Measurements from ENCODE around the gene PSMD1.

Gene PSMD1

DNA sequence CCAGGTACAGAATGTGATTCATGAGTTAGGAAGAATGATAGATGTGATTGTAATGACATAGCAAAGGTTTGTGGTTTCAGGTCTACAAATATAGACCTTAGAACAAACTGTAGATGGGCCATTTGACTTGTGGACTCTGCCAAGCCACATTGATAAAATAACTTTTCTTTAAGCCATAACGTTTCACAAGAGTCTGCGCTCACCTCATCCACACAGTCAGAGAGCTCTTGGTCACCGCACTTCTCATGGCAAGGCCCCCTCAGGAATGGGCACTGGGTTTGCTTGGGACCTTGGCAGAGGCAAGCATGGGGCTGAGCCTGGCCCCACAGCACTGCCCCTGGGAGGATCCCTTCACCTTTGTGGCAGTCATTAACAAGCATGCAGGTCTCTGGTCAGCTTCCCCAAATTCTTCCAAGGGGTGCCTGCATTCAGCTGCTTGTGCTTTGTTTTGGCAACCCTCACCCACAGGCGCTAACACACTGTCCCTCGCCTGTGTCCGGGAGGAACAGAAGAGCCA, 155.7 kb downstream of the PSMD1 start:
- no peak for DNase-seq

DNA sequence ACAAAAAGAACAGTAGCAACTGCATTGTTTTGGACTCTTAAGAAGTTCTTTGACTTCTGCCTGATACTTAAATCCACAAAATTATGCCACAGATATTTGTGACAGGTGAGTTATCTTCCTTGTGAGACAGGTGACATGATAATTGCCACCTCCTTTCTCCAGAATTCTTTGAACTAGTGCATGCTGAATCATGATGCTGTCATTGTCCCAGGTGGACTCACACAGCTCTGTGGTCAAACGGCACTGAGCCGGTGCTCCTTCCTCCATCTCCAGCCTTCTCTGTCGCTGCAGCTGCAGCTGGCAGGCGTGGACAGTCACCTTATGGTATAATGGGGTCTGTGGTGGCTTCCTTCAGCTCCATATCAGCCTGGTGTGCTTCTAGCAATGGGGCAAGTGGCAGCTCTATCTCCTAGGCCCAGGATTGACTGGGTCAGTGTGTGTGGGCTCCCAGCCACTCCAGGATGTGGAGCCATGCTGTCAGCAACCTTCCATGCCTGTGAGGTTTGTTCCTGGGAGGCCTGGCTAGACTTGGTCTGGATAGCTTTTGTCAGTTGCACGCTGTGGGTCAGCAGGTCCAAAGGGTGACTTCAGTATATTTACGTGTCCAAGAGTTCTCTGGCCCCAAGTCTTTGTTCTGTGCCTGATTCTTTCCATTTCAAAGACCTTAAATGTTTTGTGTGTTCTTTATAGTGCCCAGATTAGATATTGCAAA, 157.4 kb downstream of the PSMD1 start:
- DNase-seq = no peak

DNA sequence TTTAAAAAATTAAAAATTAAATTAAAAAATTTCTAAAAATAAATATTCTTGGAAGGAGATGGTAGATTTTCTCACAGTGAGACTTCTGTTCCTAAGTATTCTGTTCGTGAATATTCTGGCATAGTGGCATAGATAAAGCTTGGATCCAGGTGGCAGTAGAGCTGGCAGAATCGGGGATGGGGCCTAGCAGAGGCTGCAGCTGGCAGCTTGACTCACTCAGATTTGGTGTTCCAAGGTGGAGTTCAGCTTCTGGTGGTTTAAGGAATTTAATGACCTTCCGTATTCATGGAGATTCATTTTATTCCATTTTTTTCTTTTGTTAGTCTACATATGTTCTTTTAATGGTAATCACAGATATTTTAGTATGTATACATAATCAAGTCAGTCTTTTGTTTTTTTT, 161.7 kb downstream of the PSMD1 start:
- no peak for DNase-seq

DNA sequence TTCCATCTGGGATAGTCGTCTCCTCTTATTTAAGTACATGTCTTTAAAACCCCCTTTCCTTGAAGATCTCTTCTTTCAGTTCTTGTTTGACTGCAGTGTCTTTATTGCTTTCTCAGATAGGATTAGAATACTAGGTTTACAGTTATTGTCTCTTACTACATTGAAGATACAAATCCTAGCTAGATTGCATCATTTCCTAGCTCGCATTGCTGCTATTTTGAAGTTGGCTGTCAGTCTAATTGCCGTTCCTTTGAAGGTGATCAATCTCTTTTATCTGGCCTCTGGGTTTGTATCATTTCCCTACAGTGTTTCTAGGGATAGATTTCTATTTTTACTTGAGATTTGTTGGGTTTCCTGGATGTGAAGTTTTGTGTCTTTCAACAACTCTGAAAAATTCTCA, 162.6 kb downstream of the PSMD1 start:
- no peak for DNase-seq

DNA sequence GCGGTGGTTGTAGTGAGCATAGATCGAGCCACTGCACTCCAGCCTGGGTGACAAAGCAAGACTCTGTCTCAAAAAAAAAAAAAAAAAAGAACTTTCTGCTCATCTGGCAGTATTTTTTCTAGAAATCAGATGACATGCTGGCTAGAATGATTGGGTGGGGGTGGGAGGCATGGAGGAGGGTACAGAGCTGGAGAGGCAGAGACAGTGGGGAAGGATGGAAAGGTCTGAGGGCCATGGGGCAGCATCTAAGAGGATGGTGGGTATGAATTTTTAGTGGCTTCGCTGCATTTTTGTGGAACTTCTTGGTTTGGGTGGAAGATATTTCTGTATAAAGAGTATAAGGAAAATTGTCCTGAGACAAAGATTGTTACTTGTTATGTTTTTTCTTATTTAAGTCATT, 165.1 kb downstream of the PSMD1 start:
- no peak for DNase-seq

Measured in CD4-positive, alpha-beta T cell treated with Interleukin-21 for 1 hour (primary cell).